Effector memory CD4-positive, alpha-beta T cell (primary cell): ENCODE measurements around the gene MAN2B1.
"Not testable (repeated sequence)": the region's sequence is repeated elsewhere in the genome, so short reads cannot be mapped to it uniquely, and the experiment has no call there.

ENCODE experiments used
- DNase-seq, 3 donors: peaks; one replicate each; pipeline ENCODE4 v3.0.0-alpha.2; 2020
- H3K27ac ChIP-seq: 2 replicates; pipeline ENCODE4 v1.7.0; 2013; ENCODE audit warnings: mild to moderate bottlenecking, low read length, moderate library complexity; ENCODE audit not compliant: insufficient read depth, poor library complexity, severe bottlenecking
- H3K27me3 ChIP-seq: replicated peaks from 2 replicates; pipeline ENCODE4 v1.7.0; 2013; ENCODE audit warnings: mild to moderate bottlenecking, low read length; ENCODE audit not compliant: insufficient read depth, control insufficient read depth, poor library complexity, severe bottlenecking
- H3K36me3 ChIP-seq: 2 replicates; pipeline ENCODE4 v1.7.0; 2013; ENCODE audit warnings: mild to moderate bottlenecking, low read length, moderate library complexity; ENCODE audit not compliant: control insufficient read depth, insufficient read depth
- H3K4me1 ChIP-seq: 2 replicates; pipeline ENCODE4 v1.7.0; 2013; ENCODE audit warnings: low read length, mild to moderate bottlenecking; ENCODE audit not compliant: control insufficient read depth, insufficient read depth, poor library complexity, severe bottlenecking
- H3K4me3 ChIP-seq: 2 replicates; pipeline ENCODE4 v1.7.0; 2013; ENCODE audit warnings: low read length, low read depth, mild to moderate bottlenecking; ENCODE audit not compliant: insufficient read depth, poor library complexity, severe bottlenecking
- H3K9me3 ChIP-seq: 2 replicates; pipeline ENCODE4 v1.7.0; 2013; ENCODE audit warnings: mild to moderate bottlenecking, low read length, moderate library complexity; ENCODE audit not compliant: control insufficient read depth

MAN2B1 gene

DNA sequence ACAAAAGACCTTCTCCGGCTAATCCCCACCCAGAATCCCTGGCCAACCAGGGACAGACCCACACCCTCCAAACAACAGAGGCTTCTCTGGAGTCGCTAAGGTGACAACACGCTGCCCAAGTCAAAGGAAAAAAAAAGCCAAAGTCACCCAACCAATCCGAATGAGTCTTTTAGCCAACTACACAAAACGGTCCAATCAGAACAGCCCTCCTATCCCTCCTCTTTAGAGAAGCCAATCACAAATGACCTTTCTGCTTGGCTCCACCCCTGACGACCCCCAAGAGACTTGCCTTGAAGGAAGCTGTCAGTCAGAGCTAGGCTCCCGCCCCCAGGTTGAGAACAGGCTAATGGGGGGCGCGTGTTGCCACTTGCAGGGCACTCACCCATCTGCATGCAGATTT lies 36.5 kb upstream of the MAN2B1 start:
- Histone ChIP-seq H3K27me3 (no peaks in the 10 kb centered on the region), H3K4me1 (no peaks in the 10 kb centered on the region), H3K27ac (no peak overlapping the region), H3K9me3 (no peaks in the 10 kb centered on the region), H3K36me3 (peaks cover 54% of the 10 kb centered on the region), H3K4me3 (no peak overlapping the region)
- DNase-seq: no peak

DNA sequence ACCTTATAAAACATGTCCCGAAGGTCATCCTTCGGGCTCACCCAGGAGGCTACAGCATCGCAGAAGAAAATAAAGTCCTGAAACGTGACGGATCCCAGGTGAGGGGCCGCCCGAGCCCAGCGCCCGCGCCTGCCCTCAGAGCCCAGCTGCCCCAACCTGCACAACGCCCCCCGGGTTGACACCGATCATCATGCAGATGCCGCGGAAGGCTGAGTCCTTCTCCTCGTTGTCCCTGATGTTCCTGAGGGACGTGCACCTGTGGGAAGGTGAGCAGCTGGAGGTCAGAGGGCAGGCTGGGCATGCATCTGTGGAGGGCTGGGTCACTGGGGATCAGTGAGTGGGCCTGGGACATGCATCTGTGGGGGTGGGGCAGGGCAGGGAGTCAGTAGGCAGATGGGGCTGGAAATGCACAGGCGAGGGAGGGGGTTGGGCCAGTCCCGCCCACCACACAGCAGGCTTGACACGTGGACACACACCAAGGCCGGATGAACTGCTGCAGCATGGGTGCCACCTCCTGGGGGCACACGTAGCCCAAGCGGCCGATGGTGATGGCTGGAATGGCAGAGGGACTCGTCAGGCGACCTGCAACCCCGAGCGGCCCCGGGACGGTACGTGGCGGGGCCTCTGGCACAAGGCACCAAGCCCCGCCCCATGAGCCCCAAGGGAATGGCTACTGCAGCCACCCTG lies 35.2 kb upstream of the MAN2B1 start:
- no peak for DNase-seq
- Histone ChIP-seq H3K9me3 (no peaks in the 10 kb centered on the region), H3K27me3 (no peaks in the 10 kb centered on the region), H3K36me3 (peaks cover 54% of the 10 kb centered on the region), H3K27ac (no peak overlapping the region), H3K4me1 (no peaks in the 10 kb centered on the region), H3K4me3 (no peak overlapping the region)

DNA sequence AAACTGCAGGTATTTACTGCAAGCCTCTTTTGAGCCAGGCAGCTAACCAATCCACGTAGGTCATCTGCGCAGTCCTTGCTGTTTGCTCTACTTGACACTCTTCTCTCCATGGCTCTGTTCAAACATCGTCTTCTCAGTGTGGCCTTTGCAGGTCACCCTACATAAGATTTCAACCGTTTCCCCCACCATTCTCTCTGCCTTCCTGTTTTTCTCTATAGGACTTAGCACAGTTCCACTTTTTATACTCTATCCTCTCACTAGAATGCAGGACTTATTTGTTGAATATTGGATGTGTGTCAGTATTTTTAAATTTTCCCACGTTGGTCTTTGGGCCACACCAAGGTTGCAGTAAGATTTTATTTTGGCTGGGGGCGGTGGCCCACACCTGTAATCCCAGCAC lies 31.6 kb upstream of the MAN2B1 start:
- H3K4me1 ChIP-seq: peaks cover 11% of the 10 kb centered on the region
- peaks cover 23% of the 10 kb centered on the region for H3K36me3 ChIP-seq
- H3K9me3 ChIP-seq: no peaks in the 10 kb centered on the region
- DNase-seq: no peak
- no peak overlapping the region for H3K4me3 ChIP-seq
- H3K27ac ChIP-seq: no peak overlapping the region
- H3K27me3 ChIP-seq: no peaks in the 10 kb centered on the region

DNA sequence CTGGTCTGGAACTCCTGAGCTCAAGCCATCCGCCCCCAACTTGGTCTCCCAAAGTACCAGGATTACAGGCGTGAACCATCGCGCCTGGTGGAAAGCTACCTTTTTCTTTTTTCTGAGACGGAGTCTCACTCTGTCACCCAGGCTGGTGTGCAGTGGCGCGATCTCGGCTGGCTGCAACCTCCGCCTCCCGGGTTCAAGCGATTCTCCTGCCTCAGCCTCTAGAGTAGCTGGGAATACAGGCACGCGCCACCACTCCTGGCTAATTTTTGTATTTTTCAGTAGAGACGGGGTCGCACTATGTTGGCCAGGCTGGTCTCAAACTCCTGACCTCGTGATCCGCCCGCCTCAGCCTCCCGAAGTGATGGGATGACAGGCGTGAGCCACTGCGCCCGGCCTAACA lies 30.9 kb upstream of the MAN2B1 start:
- not testable (repeated sequence) for DNase-seq, H3K27me3 ChIP-seq, H3K27ac ChIP-seq, H3K9me3 ChIP-seq, H3K4me3 ChIP-seq
- Histone ChIP-seq H3K36me3 (peaks cover 16% of the 10 kb centered on the region), H3K4me1 (peaks cover 11% of the 10 kb centered on the region)

DNA sequence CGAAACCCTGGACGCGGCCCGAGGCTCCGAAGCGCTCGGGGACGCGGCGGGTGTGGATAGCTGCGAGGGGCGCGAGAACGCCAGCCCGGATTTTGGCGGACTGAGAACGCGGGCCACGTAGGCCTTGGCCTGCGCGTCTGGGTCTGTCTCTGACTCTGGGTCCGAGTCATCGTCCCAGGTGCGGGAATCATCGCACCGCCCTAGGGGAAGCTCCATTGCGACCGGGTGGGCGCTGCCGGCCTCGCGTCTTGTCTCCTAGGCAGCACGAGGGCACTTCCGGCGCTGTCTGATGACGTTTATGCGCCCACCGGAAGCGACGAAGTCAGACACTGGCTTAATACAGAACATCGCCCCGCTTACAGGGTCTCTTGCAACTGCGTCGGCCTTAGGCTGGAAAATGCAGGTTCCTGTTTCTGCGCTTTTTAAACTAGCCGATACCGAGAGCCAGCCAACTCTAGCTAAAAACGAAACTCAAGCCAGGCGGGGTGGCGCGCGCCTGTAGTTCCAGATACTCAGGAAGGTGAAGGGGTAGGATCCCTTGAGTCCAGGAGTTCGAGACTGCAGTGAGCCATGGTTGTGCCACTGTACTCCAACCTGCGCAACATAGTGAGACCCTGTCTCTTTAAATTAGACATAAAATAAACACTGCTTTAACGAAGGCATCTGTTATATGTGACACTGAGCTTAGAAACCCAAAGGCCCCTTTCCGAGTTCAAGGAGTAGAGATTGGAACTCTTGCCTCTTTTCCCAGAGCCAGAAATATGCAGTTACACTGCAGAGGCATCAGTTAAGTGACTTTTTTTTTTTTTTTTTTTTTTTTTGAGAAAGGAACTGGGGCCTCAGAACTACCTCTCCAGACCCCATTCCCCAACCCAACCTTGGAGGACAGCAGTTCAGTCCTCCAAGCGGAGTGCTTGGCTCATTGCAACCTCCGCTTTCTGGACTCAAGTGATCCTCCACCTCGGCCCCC lies 30.1 kb upstream of the MAN2B1 start, which contains the start of gene FBXW9:
FBXW9 (minus strand) TSS at position 266 of the 970 bp plus-strand sequence; CDS start at position 216, 50 bp downstream.
- H3K27me3 ChIP-seq: no peaks in the 10 kb centered on the region
- peak within 1 kb of the TSS; percentile 82 for H3K27ac ChIP-seq
- H3K4me3 ChIP-seq: peak within 1 kb of the TSS; percentile 72
- no peaks in the 10 kb centered on the region for H3K9me3 ChIP-seq
- peaks cover 11% of the 10 kb centered on the region for H3K4me1 ChIP-seq
- peaks cover 10% of the 10 kb centered on the region for H3K36me3 ChIP-seq
- DNase-seq: peak; percentile 93 to 96 (median 94)

DNA sequence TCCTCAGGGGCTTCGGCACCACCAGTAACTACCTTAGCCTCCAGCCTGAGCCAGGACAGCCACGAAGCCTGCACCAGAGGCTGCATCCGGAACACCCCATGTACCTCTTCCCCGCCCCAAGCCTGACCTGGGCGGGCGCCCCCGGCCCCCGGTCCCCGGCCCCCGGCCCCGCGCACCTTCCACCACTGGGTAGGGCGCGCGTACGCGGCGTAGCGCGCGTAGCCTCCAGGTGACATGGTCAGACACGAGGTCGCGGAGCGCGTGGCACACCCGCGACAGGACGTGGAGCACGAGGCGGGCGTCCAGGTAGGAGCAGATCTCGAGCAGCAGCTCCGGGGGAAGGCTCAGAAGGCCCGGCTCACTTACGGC lies 29.4 kb upstream of the MAN2B1 start:
- no peaks in the 10 kb centered on the region for H3K27me3 ChIP-seq
- H3K27ac ChIP-seq: peak overlapping the region; percentile 82
- peaks cover 3% of the 10 kb centered on the region for H3K36me3 ChIP-seq
- DNase-seq: no peak
- H3K9me3 ChIP-seq: no peaks in the 10 kb centered on the region
- H3K4me3 ChIP-seq: peak overlapping the region; percentile 72
- H3K4me1 ChIP-seq: peaks cover 11% of the 10 kb centered on the region

DNA sequence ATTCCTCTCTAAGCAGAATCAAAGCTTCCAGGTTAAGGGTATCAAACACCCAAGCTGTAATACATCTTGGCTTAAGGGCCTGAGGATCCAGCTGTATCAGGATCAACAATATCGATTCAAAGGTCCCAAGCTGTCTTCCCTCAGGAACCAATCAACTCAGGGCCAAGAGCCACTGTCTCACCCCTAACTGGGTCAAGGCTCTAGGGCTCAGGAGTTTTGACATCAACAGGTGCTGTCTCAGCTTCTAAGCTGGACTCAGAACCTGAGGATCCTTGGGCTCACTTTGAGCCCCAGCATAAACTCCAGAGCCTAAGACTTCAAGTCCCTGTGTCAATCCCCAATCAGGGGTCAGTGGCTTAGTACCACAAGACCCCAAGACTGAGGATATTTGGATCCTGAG lies 29.0 kb upstream of the MAN2B1 start:
- no peaks in the 10 kb centered on the region for H3K36me3 ChIP-seq
- H3K4me3 ChIP-seq: peak overlapping the region; percentile 72
- no peak overlapping the region for H3K27ac ChIP-seq

DNA sequence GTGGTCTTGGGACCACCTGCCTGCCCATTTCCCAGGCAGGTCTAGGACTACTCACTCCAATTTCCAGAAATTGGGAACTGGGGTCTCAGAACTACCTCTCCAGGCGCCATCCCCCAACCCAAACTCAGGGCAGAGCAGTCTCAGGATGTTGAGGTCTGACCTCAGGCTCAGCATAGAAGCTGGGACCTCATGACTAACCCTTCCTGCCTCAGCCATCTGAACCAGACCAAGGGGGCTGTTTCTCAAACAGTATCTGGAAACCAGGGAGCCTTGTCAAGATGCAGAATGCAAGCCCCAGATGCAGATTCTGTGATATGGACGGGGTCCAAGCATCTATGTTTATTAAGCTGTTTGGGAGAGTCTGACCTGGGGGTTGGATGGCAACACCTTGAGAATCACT lies 28.6 kb upstream of the MAN2B1 start:
- DNase-seq: no peak
- Histone ChIP-seq H3K36me3 (no peaks in the 10 kb centered on the region), H3K4me1 (peaks cover 11% of the 10 kb centered on the region), H3K9me3 (no peaks in the 10 kb centered on the region), H3K4me3 (no peak overlapping the region), H3K27ac (no peak overlapping the region), H3K27me3 (no peaks in the 10 kb centered on the region)

More for the DNA sequence above, 29.0 kb upstream of the MAN2B1 start:
- no peak for DNase-seq
- H3K27me3 ChIP-seq: no peaks in the 10 kb centered on the region
- H3K9me3 ChIP-seq: no peaks in the 10 kb centered on the region
- H3K4me1 ChIP-seq: peaks cover 11% of the 10 kb centered on the region

DNA sequence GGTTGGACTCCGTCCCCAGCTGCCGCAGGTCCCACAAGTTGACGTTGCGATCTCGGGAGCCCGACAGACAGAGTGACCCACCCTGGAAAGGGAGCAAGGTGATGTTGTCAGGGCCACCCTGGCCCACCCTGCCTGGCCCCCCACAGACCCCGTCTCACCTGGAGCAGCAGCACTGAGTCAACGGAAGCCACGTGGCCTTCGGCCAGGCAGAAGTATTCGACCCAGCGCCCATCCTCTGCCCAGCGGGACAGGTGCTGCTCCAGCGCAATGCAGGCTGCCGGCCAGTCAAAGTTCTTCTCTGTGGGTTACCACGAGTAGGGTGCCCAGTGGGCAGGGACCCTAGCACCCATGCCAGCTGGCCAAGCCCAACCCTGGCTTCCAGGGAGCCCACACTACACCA lies 28.1 kb upstream of the MAN2B1 start:
- H3K4me3 ChIP-seq: no peak overlapping the region
- no peaks in the 10 kb centered on the region for H3K27me3 ChIP-seq
- no peak for DNase-seq
- no peaks in the 10 kb centered on the region for H3K36me3 ChIP-seq
- H3K27ac ChIP-seq: no peak overlapping the region
- H3K4me1 ChIP-seq: peaks cover 11% of the 10 kb centered on the region
- H3K9me3 ChIP-seq: no peaks in the 10 kb centered on the region

DNA sequence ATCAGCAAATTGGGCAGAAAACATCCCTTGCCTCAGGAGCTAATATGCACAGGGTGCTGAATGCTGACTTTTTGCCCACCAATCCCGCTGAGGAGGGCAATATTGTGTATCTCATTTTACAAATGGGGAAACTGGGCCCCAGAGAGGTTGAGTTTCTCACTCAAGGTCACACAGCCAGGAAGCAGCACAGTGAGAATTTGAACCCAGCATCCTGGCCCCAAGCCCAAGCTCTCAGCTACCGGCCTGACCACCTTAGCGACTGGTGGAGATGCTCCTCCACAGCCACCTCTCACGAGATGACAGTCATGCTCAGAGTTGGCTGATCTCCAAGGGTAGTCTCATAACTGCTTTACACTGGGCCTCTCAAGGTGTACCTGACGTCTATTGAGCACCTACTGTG lies 26.4 kb upstream of the MAN2B1 start:
- DNase-seq: no peak
- Histone ChIP-seq H3K36me3 (no peaks in the 10 kb centered on the region), H3K4me1 (peaks cover 11% of the 10 kb centered on the region), H3K27ac (no peak overlapping the region), H3K4me3 (no peak overlapping the region), H3K9me3 (no peaks in the 10 kb centered on the region), H3K27me3 (no peaks in the 10 kb centered on the region)
